HG03342 (cell line): Measurements from ENCODE around the gene STEAP2.

ENCODE experiments used
- ATAC-seq: cut with Tn5 transposase; IDR thresholded peaks from one replicate; pipeline ENCODE4 v1.9.1; 2021; ENCODE audit warnings: mild to moderate bottlenecking, moderate library complexity; ENCODE audit not compliant: unreplicated experiment

Gene STEAP2

GRCh38 chr7:90267263-90267858 is 55.8 kb downstream of the STEAP2 start:
- ATAC-seq = no peak

- ATAC-seq = no peak
Measured at GRCh38 chr7:90269163-90269562, 57.6 kb downstream of the STEAP2 start.

GRCh38 chr7:90270431-90271178 is 59.1 kb downstream of the STEAP2 start:
- no peak for ATAC-seq

GRCh38 chr7:90271753-90272152 is 60.2 kb downstream of the STEAP2 start:
- no peak for ATAC-seq

- ATAC-seq = no peak
Measured at GRCh38 chr7:90272242-90272641, 60.7 kb downstream of the STEAP2 start.

GRCh38 chr7:90274161-90274560 is 62.6 kb downstream of the STEAP2 start:
- ATAC-seq = no peak

- ATAC-seq = no peak
Measured at GRCh38 chr7:90276033-90276728, 64.6 kb downstream of the STEAP2 start.
